ENCODE measurements around the gene TCEAL1. TPM values are rescaled to one million over a fixed set of nuclear protein-coding genes. Genes with fewer than 3 reads are reported as not detected.

Gene TCEAL1
- total and polyA plus RNA-seq, 2 of the 13 experiments (the other 11 are each of a cell fraction or from before 2014, with no cell fraction given): 11.2 to 14.8 TPM

DNA sequence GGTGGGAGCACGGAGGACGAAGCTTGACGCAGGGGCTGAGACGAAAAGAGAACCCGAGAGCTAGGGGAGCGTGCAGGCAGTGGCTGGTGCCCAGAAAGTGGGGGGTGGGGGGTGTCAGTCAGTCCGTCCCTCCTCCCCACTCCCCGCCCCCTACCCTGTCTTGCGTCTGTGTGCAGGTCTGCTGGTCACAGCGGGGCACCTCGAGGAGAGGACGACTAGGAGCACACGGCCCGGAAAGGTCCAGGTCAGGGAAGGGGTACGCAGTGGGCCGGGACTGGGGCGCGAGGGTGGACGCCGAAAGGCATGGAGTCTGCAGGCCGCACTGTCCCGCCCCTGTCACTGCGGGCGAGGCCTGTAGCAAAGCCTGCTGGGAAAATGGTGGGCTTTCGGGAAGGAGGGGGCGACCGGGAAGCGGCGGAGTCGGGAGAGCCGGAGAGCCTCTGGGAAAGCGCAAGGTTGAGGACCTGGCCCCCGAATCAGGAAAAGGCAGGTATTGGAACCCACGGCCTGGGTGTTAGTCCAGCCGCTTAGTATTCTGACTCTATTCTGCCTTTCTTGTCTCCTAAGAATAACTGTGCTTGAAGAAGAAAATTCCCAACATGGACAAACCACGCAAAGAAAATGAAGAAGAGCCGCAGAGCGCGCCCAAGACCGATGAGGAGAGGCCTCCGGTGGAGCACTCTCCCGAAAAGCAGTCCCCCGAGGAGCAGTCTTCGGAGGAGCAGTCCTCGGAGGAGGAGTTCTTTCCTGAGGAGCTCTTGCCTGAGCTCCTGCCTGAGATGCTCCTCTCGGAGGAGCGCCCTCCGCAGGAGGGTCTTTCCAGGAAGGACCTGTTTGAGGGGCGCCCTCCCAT, 769 bp downstream of the TCEAL1 start (continued):
- TF ChIP-seq, protein P1, sequence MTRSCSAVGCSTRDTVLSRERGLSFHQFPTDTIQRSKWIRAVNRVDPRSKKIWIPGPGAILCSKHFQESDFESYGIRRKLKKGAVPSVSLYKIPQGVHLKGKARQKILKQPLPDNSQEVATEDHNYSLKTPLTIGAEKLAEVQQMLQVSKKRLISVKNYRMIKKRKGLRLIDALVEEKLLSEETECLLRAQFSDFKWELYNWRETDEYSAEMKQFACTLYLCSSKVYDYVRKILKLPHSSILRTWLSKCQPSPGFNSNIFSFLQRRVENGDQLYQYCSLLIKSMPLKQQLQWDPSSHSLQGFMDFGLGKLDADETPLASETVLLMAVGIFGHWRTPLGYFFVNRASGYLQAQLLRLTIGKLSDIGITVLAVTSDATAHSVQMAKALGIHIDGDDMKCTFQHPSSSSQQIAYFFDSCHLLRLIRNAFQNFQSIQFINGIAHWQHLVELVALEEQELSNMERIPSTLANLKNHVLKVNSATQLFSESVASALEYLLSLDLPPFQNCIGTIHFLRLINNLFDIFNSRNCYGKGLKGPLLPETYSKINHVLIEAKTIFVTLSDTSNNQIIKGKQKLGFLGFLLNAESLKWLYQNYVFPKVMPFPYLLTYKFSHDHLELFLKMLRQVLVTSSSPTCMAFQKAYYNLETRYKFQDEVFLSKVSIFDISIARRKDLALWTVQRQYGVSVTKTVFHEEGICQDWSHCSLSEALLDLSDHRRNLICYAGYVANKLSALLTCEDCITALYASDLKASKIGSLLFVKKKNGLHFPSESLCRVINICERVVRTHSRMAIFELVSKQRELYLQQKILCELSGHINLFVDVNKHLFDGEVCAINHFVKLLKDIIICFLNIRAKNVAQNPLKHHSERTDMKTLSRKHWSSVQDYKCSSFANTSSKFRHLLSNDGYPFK (CRISPR knock-in tag; IDR thresholded peaks at IDR 0.05; ENCODE audit: borderline replicate concordance): no peak
- TF ChIP-seq HCFC1 (IDR thresholded peaks at IDR 0.05; ENCODE audit: low read depth, low read length) (no peak), KAT7 (CRISPR knock-in tag; IDR thresholded peaks at IDR 0.05; ENCODE audit: borderline replicate concordance) (no peak), POLR2AphosphoS2 (IDR thresholded peaks at IDR 0.05; ENCODE audit: low read depth, low read length) (no peak), CHCHD3 (CRISPR knock-in tag; IDR thresholded peaks at IDR 0.05) (no peak), CREM (IDR thresholded peaks at IDR 0.05) (no peak), CREM (CRISPR knock-in tag; IDR thresholded peaks at IDR 0.05) (no peak), KMT2B (CRISPR knock-in tag; IDR thresholded peaks at IDR 0.05) (no peak), BHLHE40 (IDR thresholded peaks at IDR 0.05; ENCODE audit: low read length) (no peak), ZNF572 (CRISPR knock-in tag; IDR thresholded peaks at IDR 0.05) (no peak), ZNF557 (CRISPR knock-in tag; IDR thresholded peaks at IDR 0.05) (no peak), YEATS4 (CRISPR knock-in tag; IDR thresholded peaks at IDR 0.05; ENCODE audit: borderline replicate concordance) (no peak)
- TF ChIP-seq, protein P2, sequence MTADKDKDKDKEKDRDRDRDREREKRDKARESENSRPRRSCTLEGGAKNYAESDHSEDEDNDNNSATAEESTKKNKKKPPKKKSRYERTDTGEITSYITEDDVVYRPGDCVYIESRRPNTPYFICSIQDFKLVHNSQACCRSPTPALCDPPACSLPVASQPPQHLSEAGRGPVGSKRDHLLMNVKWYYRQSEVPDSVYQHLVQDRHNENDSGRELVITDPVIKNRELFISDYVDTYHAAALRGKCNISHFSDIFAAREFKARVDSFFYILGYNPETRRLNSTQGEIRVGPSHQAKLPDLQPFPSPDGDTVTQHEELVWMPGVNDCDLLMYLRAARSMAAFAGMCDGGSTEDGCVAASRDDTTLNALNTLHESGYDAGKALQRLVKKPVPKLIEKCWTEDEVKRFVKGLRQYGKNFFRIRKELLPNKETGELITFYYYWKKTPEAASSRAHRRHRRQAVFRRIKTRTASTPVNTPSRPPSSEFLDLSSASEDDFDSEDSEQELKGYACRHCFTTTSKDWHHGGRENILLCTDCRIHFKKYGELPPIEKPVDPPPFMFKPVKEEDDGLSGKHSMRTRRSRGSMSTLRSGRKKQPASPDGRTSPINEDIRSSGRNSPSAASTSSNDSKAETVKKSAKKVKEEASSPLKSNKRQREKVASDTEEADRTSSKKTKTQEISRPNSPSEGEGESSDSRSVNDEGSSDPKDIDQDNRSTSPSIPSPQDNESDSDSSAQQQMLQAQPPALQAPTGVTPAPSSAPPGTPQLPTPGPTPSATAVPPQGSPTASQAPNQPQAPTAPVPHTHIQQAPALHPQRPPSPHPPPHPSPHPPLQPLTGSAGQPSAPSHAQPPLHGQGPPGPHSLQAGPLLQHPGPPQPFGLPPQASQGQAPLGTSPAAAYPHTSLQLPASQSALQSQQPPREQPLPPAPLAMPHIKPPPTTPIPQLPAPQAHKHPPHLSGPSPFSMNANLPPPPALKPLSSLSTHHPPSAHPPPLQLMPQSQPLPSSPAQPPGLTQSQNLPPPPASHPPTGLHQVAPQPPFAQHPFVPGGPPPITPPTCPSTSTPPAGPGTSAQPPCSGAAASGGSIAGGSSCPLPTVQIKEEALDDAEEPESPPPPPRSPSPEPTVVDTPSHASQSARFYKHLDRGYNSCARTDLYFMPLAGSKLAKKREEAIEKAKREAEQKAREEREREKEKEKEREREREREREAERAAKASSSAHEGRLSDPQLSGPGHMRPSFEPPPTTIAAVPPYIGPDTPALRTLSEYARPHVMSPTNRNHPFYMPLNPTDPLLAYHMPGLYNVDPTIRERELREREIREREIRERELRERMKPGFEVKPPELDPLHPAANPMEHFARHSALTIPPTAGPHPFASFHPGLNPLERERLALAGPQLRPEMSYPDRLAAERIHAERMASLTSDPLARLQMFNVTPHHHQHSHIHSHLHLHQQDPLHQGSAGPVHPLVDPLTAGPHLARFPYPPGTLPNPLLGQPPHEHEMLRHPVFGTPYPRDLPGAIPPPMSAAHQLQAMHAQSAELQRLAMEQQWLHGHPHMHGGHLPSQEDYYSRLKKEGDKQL (CRISPR knock-in tag; IDR thresholded peaks at IDR 0.05; ENCODE audit: low read depth): no peak
- TF ChIP-seq, protein P3, sequence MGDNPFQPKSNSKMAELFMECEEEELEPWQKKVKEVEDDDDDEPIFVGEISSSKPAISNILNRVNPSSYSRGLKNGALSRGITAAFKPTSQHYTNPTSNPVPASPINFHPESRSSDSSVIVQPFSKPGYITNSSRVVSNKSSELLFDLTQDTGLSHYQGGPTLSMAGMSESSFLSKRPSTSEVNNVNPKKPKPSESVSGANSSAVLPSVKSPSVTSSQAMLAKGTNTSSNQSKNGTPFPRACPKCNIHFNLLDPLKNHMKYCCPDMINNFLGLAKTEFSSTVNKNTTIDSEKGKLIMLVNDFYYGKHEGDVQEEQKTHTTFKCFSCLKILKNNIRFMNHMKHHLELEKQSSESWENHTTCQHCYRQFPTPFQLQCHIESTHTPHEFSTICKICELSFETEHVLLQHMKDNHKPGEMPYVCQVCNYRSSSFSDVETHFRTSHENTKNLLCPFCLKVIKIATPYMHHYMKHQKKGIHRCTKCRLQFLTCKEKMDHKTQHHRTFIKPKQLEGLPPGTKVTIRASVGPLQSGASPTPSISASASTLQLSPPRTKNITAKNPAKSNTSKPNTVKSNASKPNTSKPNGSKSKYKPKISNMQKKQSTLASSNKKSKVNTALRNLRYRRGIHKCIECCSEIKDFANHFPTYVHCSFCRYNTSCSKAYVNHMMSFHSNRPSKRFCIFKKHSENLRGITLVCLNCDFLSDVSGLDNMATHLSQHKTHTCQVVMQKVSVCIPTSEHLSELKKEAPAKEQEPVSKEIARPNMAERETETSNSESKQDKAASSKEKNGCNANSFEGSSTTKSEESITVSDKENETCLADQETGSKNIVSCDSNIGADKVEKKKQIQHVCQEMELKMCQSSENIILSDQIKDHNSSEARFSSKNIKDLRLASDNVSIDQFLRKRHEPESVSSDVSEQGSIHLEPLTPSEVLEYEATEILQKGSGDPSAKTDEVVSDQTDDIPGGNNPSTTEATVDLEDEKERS (CRISPR knock-in tag; IDR thresholded peaks at IDR 0.05): no peak
- TF ChIP-seq, protein P4, sequence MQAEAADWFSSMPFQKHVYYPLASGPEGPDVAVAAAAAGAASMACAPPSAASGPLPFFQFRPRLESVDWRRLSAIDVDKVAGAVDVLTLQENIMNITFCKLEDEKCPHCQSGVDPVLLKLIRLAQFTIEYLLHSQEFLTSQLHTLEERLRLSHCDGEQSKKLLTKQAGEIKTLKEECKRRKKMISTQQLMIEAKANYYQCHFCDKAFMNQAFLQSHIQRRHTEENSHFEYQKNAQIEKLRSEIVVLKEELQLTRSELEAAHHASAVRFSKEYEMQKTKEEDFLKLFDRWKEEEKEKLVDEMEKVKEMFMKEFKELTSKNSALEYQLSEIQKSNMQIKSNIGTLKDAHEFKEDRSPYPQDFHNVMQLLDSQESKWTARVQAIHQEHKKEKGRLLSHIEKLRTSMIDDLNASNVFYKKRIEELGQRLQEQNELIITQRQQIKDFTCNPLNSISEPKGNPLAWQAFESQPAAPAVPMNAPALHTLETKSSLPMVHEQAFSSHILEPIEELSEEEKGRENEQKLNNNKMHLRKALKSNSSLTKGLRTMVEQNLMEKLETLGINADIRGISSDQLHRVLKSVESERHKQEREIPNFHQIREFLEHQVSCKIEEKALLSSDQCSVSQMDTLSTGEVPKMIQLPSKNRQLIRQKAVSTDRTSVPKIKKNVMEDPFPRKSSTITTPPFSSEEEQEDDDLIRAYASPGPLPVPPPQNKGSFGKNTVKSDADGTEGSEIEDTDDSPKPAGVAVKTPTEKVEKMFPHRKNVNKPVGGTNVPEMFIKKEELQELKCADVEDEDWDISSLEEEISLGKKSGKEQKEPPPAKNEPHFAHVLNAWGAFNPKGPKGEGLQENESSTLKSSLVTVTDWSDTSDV (CRISPR knock-in tag; IDR thresholded peaks at IDR 0.05): no peak
